Suprapubic skin (tissue), 3 donors: ENCODE data around the gene FBXL19.
A peak's percentile ranks its signal among the peaks of the same experiment; 100 is the strongest.

ENCODE experiments used
- CTCF ChIP-seq, 2 donors: fragments of 200-600 bp in 1 of 2; fragments of 450-650 bp in 1 of 2; sonication (generic) in 1 of 2; IDR thresholded peaks; one replicate each; pipeline ENCODE4 v1.5.1; 2016 to 2019; ENCODE audit warnings: antibody characterized with exemption in 2 of 2, mild to moderate bottlenecking in 1 of 2, moderate library complexity in 1 of 2
- EP300 ChIP-seq: sonication (generic); formaldehyde crosslinking; IDR thresholded peaks from one replicate; pipeline ENCODE4 v1.6.1; 2017; ENCODE audit warnings: antibody characterized with exemption
- POLR2A ChIP-seq, 2 donors: fragments of 450-650 bp; IDR thresholded peaks; one replicate each; pipeline ENCODE4 v1.6.1; 2017; ENCODE audit warnings: antibody characterized with exemption in 2 of 2, mild to moderate bottlenecking in 2 of 2, moderate library complexity in 2 of 2

- TF ChIP-seq POLR2A (IDR thresholded peaks at IDR 0.05) (peak; percentile 16 to 38), CTCF (IDR thresholded peaks at IDR 0.05) (peak in 1 of 2 donors; percentile 42), EP300 (no peak)
Measured at GRCh38 chr16:30893744-30894539, 29.4 kb upstream of the FBXL19 start, which contains the start of gene BCL7C.
